Heart right ventricle (tissue), 16 donors: ENCODE results near the gene PLPPR5. TPM values are rescaled to one million over a fixed set of nuclear protein-coding genes. Genes with fewer than 3 reads are reported as not detected.

Source experiments
- ATAC-seq, 8 donors: fragments of 200-7000 bp; cut with Tn5 transposase; one replicate each; pipeline ENCODE4 v1.9.1; 2020; ENCODE audit warnings: mild to moderate bottlenecking in 8 of 8, moderate library complexity in 8 of 8, moderate number of reproducible peaks in 1 of 8
- DNase-seq, 2 donors: peaks; one replicate each; pipeline ENCODE4 v3.0.0-alpha.2; 2020
- H3K27ac ChIP-seq, 10 donors: fragments of 200-600 bp; sonication (generic) in 2 of 10; one replicate each; pipeline versions ENCODE4 v1.5.0 to v1.8.0; 2020 to 2022; ENCODE audit warnings: mild to moderate bottlenecking in 3 of 10
- H3K27me3 ChIP-seq, 7 donors: fragments of 200-600 bp; one replicate each; pipeline ENCODE4 v1.8.0; 2021 to 2022; ENCODE audit warnings: mild to moderate bottlenecking in 2 of 7
- H3K36me3 ChIP-seq, 9 donors: fragments of 200-600 bp; sonication (generic) in 1 of 9; one replicate each; pipeline versions ENCODE4 v1.5.0 to v1.8.0; 2020 to 2022; ENCODE audit warnings: mild to moderate bottlenecking in 2 of 9
- H3K4me1 ChIP-seq, 9 donors: fragments of 200-600 bp; sonication (generic) in 1 of 9; one replicate each; pipeline versions ENCODE4 v1.5.0 to v1.8.0; 2020 to 2022; ENCODE audit warnings: mild to moderate bottlenecking in 4 of 9
- H3K4me3 ChIP-seq, 10 donors: fragments of 200-600 bp; sonication (generic) in 2 of 10; one replicate each; pipeline versions ENCODE4 v1.5.0 to v1.8.0; 2020 to 2022; ENCODE audit warnings: mild to moderate bottlenecking in 7 of 10, moderate library complexity in 2 of 10
- H3K9me3 ChIP-seq, 11 donors: fragments of 200-600 bp in 10 of 11; sonication (generic) in 2 of 11; one replicate each; pipeline versions ENCODE4 v1.5.0 to v1.8.0; 2013 to 2022; ENCODE audit warnings: mild to moderate bottlenecking in 2 of 11, control low read depth in 1 of 11, moderate library complexity in 1 of 11
- CTCF ChIP-seq, 9 donors: fragments of 200-600 bp; sonication (generic) in 2 of 9; IDR thresholded peaks; one replicate each; pipeline versions ENCODE4 v1.5.0 to v1.8.0; 2021 to 2022; ENCODE audit warnings: antibody characterized with exemption in 9 of 9, mild to moderate bottlenecking in 5 of 9, moderate library complexity in 1 of 9
- WGBS, 2 donors: extraction: QIAGEN DNeasy Blood & Tissue Kit; methylation state at CpG; one replicate each; pipeline ENCODE4 v1.1.7; 2013; ENCODE audit warnings: inconsistent platforms in 1 of 2; 5-methylcytosine and 5-hydroxymethylcytosine counted together
- intact Hi-C, 10 donors: fragments of 100-400 bp; cut with DNase I; formaldehyde crosslinking; loops; one replicate each; pipeline versions ENCODE4 v1.11.1 to v1.14.2; 2022
- polyA plus RNA-seq, 2 donors: library from polyadenylated mRNA; stranded (reverse); fragments of 200-250 nt; gene quantifications; one replicate each; pipeline ENCODE4 v1.2.3, GENCODE V29; 2013
- total RNA-seq, 10 donors: library from RNA; stranded (reverse); fragmentation: NEBNext Ultra II Directional in 3 of 10; extraction: Animal tissue kit (Norgen Biotek cat#: 25700) in 3 of 10; gene quantifications; one replicate each; pipeline versions ENCODE4 v1.2.1 to v1.2.4, GENCODE V29; 2021 to 2023
- donor health status: Arrhythmogenic right ventricular cardiomyopathy.
- donor health status: ischemic (EF 13 %, LVEDD 7.1; RV severe dilation, severe dysfunction).
- donor health status: healthy with polysubstance abuse.
- donor health status: DM: no; HTN: yes; CAD: no.
- donor health status: DM: no; HTN: no; CAD: no.
- donor health status: ischemic (EF 25% LVEDD 6.9; RV normal size, moderate dysfunction).
- donor health status: ischemic (EF 25% LVEDD 5.7; RV mildly dilated, moderate dysfunction).
- donor health status: healthy.
- donor health status: DM: yes; HTN: yes; CAD: no.
- donor health status: Ischemic cardiomyopathy.
- donor health status: ischemic (EF 35%, LVEDD 5.7; RV mildly dilated, moderate dysfunction).
- donor health status: nonischemic (EF 11% LVEDD 7.7; RV severe dilation, severe dysfunction).
- donor health status: DM: yes; HTN: yes; CAD: no.
- donor health status: PGD.
- donor health status: ischemic (EF 29% LVEDD 5.4; RV normal size, mild dysfunction).
- donor health status: nonischemic (EF 23%, LVEDD 6.1; RV moderate dilation, normal function).

Gene PLPPR5
- total and polyA plus RNA-seq, 12 donors, result 0.08 TPM; not detected in 11

GRCh38 chr1:98904684-98905083 is 100.0 kb downstream of the PLPPR5 start:
- H3K4me3 ChIP-seq, result no peak overlapping the region
- intact Hi-C loops, result no loop called here
- H3K27me3 ChIP-seq, result peaks cover 0 to 4% (median 0%) of the 10 kb centered on the region in 7 donors
- H3K36me3 ChIP-seq, result no peaks in the 10 kb centered on the region
- 77 to 78% methylated on average over 4 of the region's 4 CpGs for WGBS, 2 donors
- H3K27ac ChIP-seq, result no peak overlapping the region
- TF ChIP-seq CTCF (IDR thresholded peaks at IDR 0.05), result no peak
- H3K4me1 ChIP-seq, result no peaks in the 10 kb centered on the region
- DNase-seq, result no peak
- ATAC-seq, result no peak
- H3K9me3 ChIP-seq, result no peaks in the 10 kb centered on the region

- Histone ChIP-seq H3K9me3 (no peaks in the 10 kb centered on the region), H3K4me3 (no peak overlapping the region), H3K36me3 (no peaks in the 10 kb centered on the region), H3K4me1 (no peaks in the 10 kb centered on the region), H3K27ac (no peak overlapping the region), H3K27me3 (peaks cover 0 to 4% (median 0%) of the 10 kb centered on the region in 7 donors)
- intact Hi-C loops, result no loop called here
- DNase-seq (no peak), ATAC-seq (no peak)
- 72 to 76% methylated on average over 1 of the region's 1 CpG for WGBS, 2 donors
- TF ChIP-seq CTCF (IDR thresholded peaks at IDR 0.05), result no peak
Measured at GRCh38 chr1:98903726-98904125, 100.9 kb downstream of the PLPPR5 start.

- no peak overlapping the region for H3K27ac ChIP-seq
- H3K27me3 ChIP-seq, result no peaks in the 10 kb centered on the region
- DNase-seq, result no peak
- no peaks in the 10 kb centered on the region for H3K4me1 ChIP-seq
- 44 to 47% methylated on average over 2 of the region's 2 CpGs for WGBS, 2 donors
- H3K9me3 ChIP-seq, result no peaks in the 10 kb centered on the region
- no peak for TF ChIP-seq CTCF (IDR thresholded peaks at IDR 0.05)
- ATAC-seq, result no peak
- intact Hi-C loops, result no loop called here
- no peaks in the 10 kb centered on the region for H3K36me3 ChIP-seq
- H3K4me3 ChIP-seq, result no peak overlapping the region
Measured at GRCh38 chr1:98903261-98903660, 101.4 kb downstream of the PLPPR5 start.

GRCh38 chr1:98898940-98899339 is 105.7 kb downstream of the PLPPR5 start:
- H3K4me3 ChIP-seq, result no peak overlapping the region
- H3K4me1 ChIP-seq, result no peaks in the 10 kb centered on the region
- intact Hi-C loops, result no loop called here
- no peaks in the 10 kb centered on the region for H3K36me3 ChIP-seq
- H3K9me3 ChIP-seq, result peaks cover 0 to 9% (median 0%) of the 10 kb centered on the region in 11 donors
- H3K27ac ChIP-seq, result no peak overlapping the region
- DNase-seq, result no peak
- 72 to 79% methylated on average over 2 of the region's 2 CpGs for WGBS, 2 donors
- ATAC-seq, result no peak
- TF ChIP-seq CTCF (IDR thresholded peaks at IDR 0.05), result no peak
- H3K27me3 ChIP-seq, result no peaks in the 10 kb centered on the region
